ENCODE measurements around the gene CDH26. TPM values are rescaled to one million over a fixed set of nuclear protein-coding genes. Genes with fewer than 3 reads are reported as not detected.

CDH26 gene
- total and polyA plus RNA-seq, 2 of the 13 experiments (the other 11 are each of a cell fraction or from before 2014, with no cell fraction given) = 0.40 to 1.1 TPM

DNA sequence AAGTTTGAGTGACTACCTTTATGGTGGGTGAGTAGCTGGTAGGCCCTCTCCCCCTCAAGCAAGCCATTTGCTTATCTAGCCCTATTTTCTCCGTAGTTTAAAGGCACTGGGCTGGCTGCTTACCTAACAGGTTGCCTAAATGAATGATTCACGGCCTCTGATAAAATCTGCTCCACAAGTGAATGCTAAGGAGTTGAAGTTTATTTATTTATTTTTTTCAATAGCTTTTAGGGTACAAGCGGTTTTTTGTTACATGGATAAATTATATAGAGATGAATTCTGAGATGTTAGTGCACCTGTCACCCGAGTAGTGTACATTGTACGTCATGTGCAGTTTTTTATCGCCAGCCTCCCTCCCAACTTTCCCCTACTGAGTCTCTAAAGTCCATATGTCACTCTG, 8.3 kb upstream of the CDH26 start:
- Histone ChIP-seq H3K27ac (ENCODE audit: extremely low read length, insufficient read depth, low read length) (no peak overlapping the region), H3K27me3 (ENCODE audit: control insufficient read depth in 1 of 2, insufficient read depth in 2 of 2, low read length in 2 of 2) (no peaks in the 10 kb centered on the region), H3K36me3 (replicated peaks in 1 of 2; ENCODE audit: control insufficient read depth in 1 of 2, insufficient read depth in 2 of 2, low read length in 2 of 2) (peaks cover 1 to 4% of the 10 kb centered on the region in 2 experiments; a peak in 3 of 5 replicates), H3K4me2 (ENCODE audit: low read depth, low read length) (no peak overlapping the region), H3K4me3 (replicated peaks in 1 of 3; ENCODE audit: insufficient read depth in 1 of 3, low read depth in 2 of 3, low read length in 3 of 3) (no peak overlapping the region), H3K9me3 (ENCODE audit: low read length) (no peaks in the 10 kb centered on the region), H3K4me1 (ENCODE audit: insufficient read depth, low read length) (no peaks in the 10 kb centered on the region), H4K20me1 (ENCODE audit: insufficient read depth, low read length) (no peaks in the 10 kb centered on the region), H3K79me2 (ENCODE audit: insufficient read depth, low read length) (no peaks in the 10 kb centered on the region), H2AFZ (ENCODE audit: low read length) (no peak overlapping the region), H3K9ac (ENCODE audit: insufficient read depth, low read depth, low read length) (no peak overlapping the region)
- DNase-seq (ENCODE audit: low spot score) (no peak), FAIRE-seq (no peak), ATAC-seq (no peak)
- in situ Hi-C loops (cut with HindIII; ENCODE audit: extremely low pct_ligation_motif_present, low pct_unique_long_range_greater_than_20kb) (no loop called here), intact Hi-C loops (cut with micrococcal nuclease; ENCODE audit: unreplicated experiment) (loop anchor here (1.0 kb wide), 1 partner anchor 100 kb away; no protein-coding TSS in a partner anchor)
- no TSS peak for BruUV-seq (replicated peaks)
- TF ChIP-seq U2AF2 (IDR thresholded peaks at IDR 0.05; ENCODE audit: low read depth, low read length) (no peak), RNF2 (conservative IDR thresholded peaks at IDR 0.05; ENCODE audit: low read depth) (no peak), SNRNP70 (IDR thresholded peaks at IDR 0.05; ENCODE audit: low read depth, low read length) (no peak)
- WGBS (ENCODE audit: low lambda C conversion rate) = 93% methylated on average over 6 of the region's 6 CpGs
- POLR2A ChIA-PET = interaction anchor here (1.6 kb wide), 1 partner anchor 9 kb away, joined by 4 read pairs; the partner anchor contains the start of genes FAM217B and PPP1R3D
- CTCF ChIA-PET (ENCODE audit: low intra/inter-chr PET ratio, low total read pairs) = interaction anchor here (1.8 kb wide), 1 partner anchor 16 kb away, joined by 5 read pairs; no protein-coding TSS in a partner anchor

- no peak overlapping the region for H3K9ac ChIP-seq (ENCODE audit: insufficient read depth, low read depth, low read length)
- H3K4me3 ChIP-seq (replicated peaks in 1 of 3; ENCODE audit: insufficient read depth in 1 of 3, low read depth in 2 of 3, low read length in 3 of 3) = no peak overlapping the region
- no peaks in the 10 kb centered on the region for H4K20me1 ChIP-seq (ENCODE audit: insufficient read depth, low read length)
- WGBS (ENCODE audit: low lambda C conversion rate) = 66% methylated on average over 4 of the region's 4 CpGs
- CTCF ChIA-PET (ENCODE audit: low intra/inter-chr PET ratio, low total read pairs) = interaction anchor here (1.4 kb wide), 1 partner anchor 21 kb away, joined by 8 read pairs; the partner anchor contains the start of gene SYCP2
- no peaks in the 10 kb centered on the region for H3K79me2 ChIP-seq (ENCODE audit: insufficient read depth, low read length)
- no peaks in the 10 kb centered on the region for H3K27me3 ChIP-seq (ENCODE audit: control insufficient read depth in 1 of 2, insufficient read depth in 2 of 2, low read length in 2 of 2)
- TF ChIP-seq PPARG (CRISPR knock-in tag; conservative IDR thresholded peaks at IDR 0.05) (no peak), ZNF644 (CRISPR knock-in tag; IDR thresholded peaks at IDR 0.05; ENCODE audit: low read depth) (no peak)
- BruUV-seq (replicated peaks) = no TSS peak
- POLR2A ChIA-PET = interaction anchor here (1.9 kb wide), 1 partner anchor 14 kb away, joined by 14 read pairs; the partner anchor contains the start of genes FAM217B and PPP1R3D
- no peaks in the 10 kb centered on the region for H3K36me3 ChIP-seq (replicated peaks in 1 of 2; ENCODE audit: control insufficient read depth in 1 of 2, insufficient read depth in 2 of 2, low read length in 2 of 2)
- no peak overlapping the region for H3K27ac ChIP-seq (ENCODE audit: extremely low read length, insufficient read depth, low read length)
- no peak overlapping the region for H3K4me2 ChIP-seq (ENCODE audit: low read depth, low read length)
- H2AFZ ChIP-seq (ENCODE audit: low read length) = no peak overlapping the region
- no peak for FAIRE-seq
- ATAC-seq = peak; percentile 47
- in situ Hi-C loops (cut with HindIII; ENCODE audit: extremely low pct_ligation_motif_present, low pct_unique_long_range_greater_than_20kb) = no loop called here
- H3K9me3 ChIP-seq (ENCODE audit: low read length) = no peaks in the 10 kb centered on the region
- intact Hi-C loops (cut with micrococcal nuclease; ENCODE audit: unreplicated experiment) = loop anchor here (1.0 kb wide), 1 partner anchor 104 kb away; no protein-coding TSS in a partner anchor
- no peak for DNase-seq (ENCODE audit: low spot score)
- H3K4me1 ChIP-seq (ENCODE audit: insufficient read depth, low read length) = no peaks in the 10 kb centered on the region
Observed at GRCh38 chr20:59954718-59955117, 3.5 kb upstream of the CDH26 start.

Measured in HepG2 (cell line).